ENCODE data around the gene HOXB8. TPM values are rescaled to one million over a fixed set of nuclear protein-coding genes. Genes with fewer than 3 reads are reported as not detected.

HOXB8 gene
- total RNA-seq, 1 experiment from 2014 or later = 28.2 TPM

DNA sequence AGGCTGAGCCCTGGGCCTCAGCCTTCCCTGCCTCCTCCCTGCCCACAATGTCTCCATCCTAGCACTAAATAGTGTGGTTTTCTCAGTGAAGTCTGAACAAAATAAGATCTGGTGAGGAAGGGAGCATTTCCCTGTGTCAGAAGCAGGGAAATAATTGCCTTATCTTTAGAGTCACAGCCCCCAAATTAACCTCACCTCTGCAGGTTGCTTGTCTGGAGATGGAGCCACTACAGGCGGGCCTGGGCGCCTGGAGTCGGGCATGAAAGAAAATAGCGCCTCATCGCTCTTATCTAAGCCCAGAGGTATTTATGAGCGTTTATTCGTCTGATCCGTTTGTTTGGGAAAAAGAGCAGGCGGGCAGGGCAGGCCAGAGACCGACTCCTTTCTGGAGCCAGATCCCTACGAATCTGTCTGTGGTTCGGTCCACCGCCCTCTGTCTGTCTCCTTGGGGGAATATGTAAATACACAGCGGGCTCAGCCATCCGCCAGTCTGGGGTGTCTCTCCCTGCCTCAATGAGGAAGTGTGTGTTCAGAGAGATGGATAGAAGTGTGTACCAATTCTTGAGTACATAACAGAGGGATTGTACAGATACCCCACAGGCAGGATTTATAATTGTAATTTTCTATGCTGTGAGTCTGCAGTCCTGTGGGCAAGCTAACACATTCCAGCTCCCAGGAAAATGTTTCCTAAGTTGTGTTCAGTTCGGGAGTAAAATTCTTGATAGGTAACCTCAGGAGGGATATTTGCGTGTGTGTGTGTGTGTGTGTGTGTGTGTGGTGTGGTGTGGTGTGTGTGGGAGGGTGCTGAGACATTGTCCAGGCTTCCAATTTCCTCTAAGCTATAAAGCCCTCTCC lies 14.6 kb downstream of the HOXB8 start:
- Mint-ChIP-seq H3K27me3 (ENCODE audit: unreplicated experiment) (peaks cover 8% of the 10 kb centered on the region), H3K4me1 (ENCODE audit: low read depth, unreplicated experiment) (peaks cover 46% of the 10 kb centered on the region), H3K27ac (ENCODE audit: unreplicated experiment) (peak overlapping the region; percentile 95), H3K36me3 (ENCODE audit: insufficient read depth, unreplicated experiment) (peaks cover 96% of the 10 kb centered on the region), H3K9me3 (ENCODE audit: low read depth, unreplicated experiment) (no peaks in the 10 kb centered on the region), H3K4me3 (ENCODE audit: low read depth, unreplicated experiment) (peak overlapping the region; percentile 88)
- TSS peak; percentile 0 for BruUV-seq (replicated peaks)
- CTCF ChIA-PET = interaction anchor here (0.7 to 1.9 kb wide), 9 partner anchors 9 to 335 kb away, joined by 3 to 15 read pairs (median 3); no protein-coding TSS in a partner anchor
- TF ChIP-seq, protein P1, sequence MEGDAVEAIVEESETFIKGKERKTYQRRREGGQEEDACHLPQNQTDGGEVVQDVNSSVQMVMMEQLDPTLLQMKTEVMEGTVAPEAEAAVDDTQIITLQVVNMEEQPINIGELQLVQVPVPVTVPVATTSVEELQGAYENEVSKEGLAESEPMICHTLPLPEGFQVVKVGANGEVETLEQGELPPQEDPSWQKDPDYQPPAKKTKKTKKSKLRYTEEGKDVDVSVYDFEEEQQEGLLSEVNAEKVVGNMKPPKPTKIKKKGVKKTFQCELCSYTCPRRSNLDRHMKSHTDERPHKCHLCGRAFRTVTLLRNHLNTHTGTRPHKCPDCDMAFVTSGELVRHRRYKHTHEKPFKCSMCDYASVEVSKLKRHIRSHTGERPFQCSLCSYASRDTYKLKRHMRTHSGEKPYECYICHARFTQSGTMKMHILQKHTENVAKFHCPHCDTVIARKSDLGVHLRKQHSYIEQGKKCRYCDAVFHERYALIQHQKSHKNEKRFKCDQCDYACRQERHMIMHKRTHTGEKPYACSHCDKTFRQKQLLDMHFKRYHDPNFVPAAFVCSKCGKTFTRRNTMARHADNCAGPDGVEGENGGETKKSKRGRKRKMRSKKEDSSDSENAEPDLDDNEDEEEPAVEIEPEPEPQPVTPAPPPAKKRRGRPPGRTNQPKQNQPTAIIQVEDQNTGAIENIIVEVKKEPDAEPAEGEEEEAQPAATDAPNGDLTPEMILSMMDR (IDR thresholded peaks at IDR 0.05; ENCODE audit: unreplicated experiment) = no peak
- DNase-seq = no peak
- intact Hi-C loops (cut with micrococcal nuclease; ENCODE audit: unreplicated experiment) = loop anchor here (2.0 kb wide), 1 partner anchor 18 kb away; no protein-coding TSS in a partner anchor

DNA sequence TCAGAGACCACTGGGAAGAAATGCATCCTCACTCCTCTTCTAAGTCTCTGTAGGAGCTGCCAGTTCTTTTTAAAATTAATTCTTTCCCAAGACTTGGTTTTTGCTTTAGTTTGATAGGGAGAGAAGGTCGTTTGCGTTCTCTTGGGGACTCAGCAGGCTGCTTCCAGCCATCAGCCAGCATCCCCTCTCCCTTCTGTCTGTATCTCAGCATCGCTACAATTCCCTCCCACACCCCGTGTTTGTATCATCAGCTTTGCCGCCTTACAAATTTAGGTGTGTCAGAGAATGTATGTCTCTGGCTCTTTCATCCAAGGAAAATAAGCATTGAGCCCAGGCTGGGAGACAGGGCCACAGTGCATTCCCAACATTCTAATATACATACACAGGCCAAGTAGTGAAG lies 15.7 kb downstream of the HOXB8 start:
- Mint-ChIP-seq H3K36me3 (ENCODE audit: insufficient read depth, unreplicated experiment) (peaks cover 96% of the 10 kb centered on the region), H3K27me3 (ENCODE audit: unreplicated experiment) (peaks cover 8% of the 10 kb centered on the region), H3K27ac (ENCODE audit: unreplicated experiment) (peak overlapping the region; percentile 95), H3K4me3 (ENCODE audit: low read depth, unreplicated experiment) (peak overlapping the region; percentile 88), H3K4me1 (ENCODE audit: low read depth, unreplicated experiment) (peaks cover 57% of the 10 kb centered on the region), H3K9me3 (ENCODE audit: low read depth, unreplicated experiment) (no peaks in the 10 kb centered on the region)
- CTCF ChIA-PET = interaction anchor here (1.0 kb wide), 1 partner anchor 340 kb away, joined by 4 read pairs; no protein-coding TSS in a partner anchor
- no peak for DNase-seq
- BruUV-seq (replicated peaks) = no TSS peak
- intact Hi-C loops (cut with micrococcal nuclease; ENCODE audit: unreplicated experiment) = no loop called here
- TF ChIP-seq, protein P1 (IDR thresholded peaks at IDR 0.05; ENCODE audit: unreplicated experiment) = no peak

DNA sequence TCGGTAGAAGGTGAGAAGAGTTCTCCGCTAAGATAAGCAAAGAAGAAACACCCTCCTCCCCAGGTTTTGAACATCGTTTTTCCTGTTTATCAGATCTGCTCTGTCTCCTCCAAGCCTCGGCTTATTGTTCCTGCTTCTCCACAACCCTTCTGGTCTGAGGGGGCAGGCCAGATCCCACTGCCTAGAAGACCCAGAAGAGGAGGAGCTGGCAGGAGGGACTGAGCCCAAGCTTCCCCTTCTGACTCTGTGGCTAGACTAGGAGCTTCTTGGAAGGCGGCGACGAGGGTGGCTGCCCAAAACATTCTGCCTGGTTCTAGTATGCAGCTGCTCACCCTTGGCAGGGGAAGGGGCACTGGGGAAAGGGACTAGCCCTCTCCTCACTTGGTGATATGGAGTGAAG lies 16.4 kb downstream of the HOXB8 start:
- no peak for DNase-seq
- Mint-ChIP-seq H3K36me3 (ENCODE audit: insufficient read depth, unreplicated experiment) (peaks cover 96% of the 10 kb centered on the region), H3K4me3 (ENCODE audit: low read depth, unreplicated experiment) (peak overlapping the region; percentile 88), H3K27me3 (ENCODE audit: unreplicated experiment) (peaks cover 8% of the 10 kb centered on the region), H3K4me1 (ENCODE audit: low read depth, unreplicated experiment) (peaks cover 62% of the 10 kb centered on the region), H3K27ac (ENCODE audit: unreplicated experiment) (peak overlapping the region; percentile 95), H3K9me3 (ENCODE audit: low read depth, unreplicated experiment) (no peaks in the 10 kb centered on the region)
- no TSS peak for BruUV-seq (replicated peaks)
- intact Hi-C loops (cut with micrococcal nuclease; ENCODE audit: unreplicated experiment) = no loop called here
- CTCF ChIA-PET = interaction anchor here (0.8 to 1.3 kb wide), 5 partner anchors 10 to 581 kb away, joined by 3 to 4 read pairs (median 4); no protein-coding TSS in a partner anchor
- TF ChIP-seq, protein P1 (IDR thresholded peaks at IDR 0.05; ENCODE audit: unreplicated experiment) = no peak

DNA sequence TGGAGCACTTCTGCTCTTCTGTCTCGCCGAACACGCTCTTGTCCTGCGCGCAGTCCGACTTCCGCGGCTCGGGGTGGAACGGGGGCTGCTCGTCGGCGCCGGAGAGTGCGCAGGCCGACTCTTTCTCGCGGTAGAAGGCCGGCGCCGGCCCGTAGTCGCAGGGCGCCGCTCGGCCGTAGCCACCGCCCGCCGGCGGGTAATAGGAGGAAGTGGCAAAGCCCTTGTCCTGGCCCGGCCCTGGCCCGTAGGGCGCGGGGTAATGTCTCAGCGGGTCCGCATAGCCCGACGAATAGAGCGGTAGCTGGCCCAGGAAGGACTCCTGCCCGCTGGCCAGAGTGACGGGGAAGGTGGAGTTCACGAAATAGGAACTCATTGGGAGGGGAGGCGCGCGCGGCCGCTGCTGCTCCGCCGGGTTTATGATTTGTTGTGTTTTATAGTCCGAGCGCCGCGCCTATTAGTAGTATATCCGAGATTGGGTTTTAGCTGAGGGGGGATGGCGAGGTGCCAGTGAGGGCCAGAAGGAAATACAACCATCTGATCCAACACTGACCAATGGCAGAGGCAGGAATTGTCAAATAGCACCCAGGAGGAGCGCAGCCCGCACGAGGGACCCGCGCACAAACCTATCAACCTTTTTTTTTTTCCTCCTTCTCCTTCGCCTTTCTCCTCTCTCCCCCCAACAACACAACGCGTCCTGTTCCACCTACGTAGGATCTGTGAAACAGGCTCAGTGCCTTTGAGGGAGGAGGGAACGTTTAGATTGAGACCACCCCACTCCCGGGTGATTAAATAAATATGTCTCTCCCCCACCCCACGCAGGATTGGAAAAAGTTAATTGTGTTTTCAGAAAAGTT lies 17.1 kb downstream of the HOXB8 start:
- no peaks in the 10 kb centered on the region for H3K9me3 Mint-ChIP-seq (ENCODE audit: low read depth, unreplicated experiment)
- intact Hi-C loops (cut with micrococcal nuclease; ENCODE audit: unreplicated experiment) = no loop called here
- peak overlapping the region; percentile 88 for H3K4me3 Mint-ChIP-seq (ENCODE audit: low read depth, unreplicated experiment)
- H3K36me3 Mint-ChIP-seq (ENCODE audit: insufficient read depth, unreplicated experiment) = peaks cover 96% of the 10 kb centered on the region
- CTCF ChIA-PET = interaction anchor here (0.8 to 1.3 kb wide), 5 partner anchors 9 to 580 kb away, joined by 3 to 4 read pairs (median 4); no protein-coding TSS in a partner anchor
- no TSS peak for BruUV-seq (replicated peaks)
- TF ChIP-seq, protein P1 (IDR thresholded peaks at IDR 0.05; ENCODE audit: unreplicated experiment) = no peak
- peak; percentile 82 for DNase-seq
- H3K27ac Mint-ChIP-seq (ENCODE audit: unreplicated experiment) = peak overlapping the region; percentile 95
- peaks cover 8% of the 10 kb centered on the region for H3K27me3 Mint-ChIP-seq (ENCODE audit: unreplicated experiment)
- H3K4me1 Mint-ChIP-seq (ENCODE audit: low read depth, unreplicated experiment) = peaks cover 69% of the 10 kb centered on the region

Data from Calu3 (cell line).